Tibial nerve (tissue), 3 donors: Measurements from ENCODE around the gene EFNB2.

Source experiments
- CTCF ChIP-seq, 5 experiments: fragments of 200-600 bp in 3 of 5; fragments of 450-650 bp in 2 of 5; sonication (generic) in 3 of 5; IDR thresholded peaks; one replicate each; pipeline ENCODE4 v1.5.1; 2016 to 2019; ENCODE audit warnings: antibody characterized with exemption in 5 of 5, mild to moderate bottlenecking in 3 of 5, moderate library complexity in 2 of 5
- POLR2A ChIP-seq, 2 donors: fragments of 450-650 bp; IDR thresholded peaks; one replicate each; pipeline ENCODE4 v1.6.1; 2017; ENCODE audit warnings: antibody characterized with exemption in 2 of 2, mild to moderate bottlenecking in 2 of 2, moderate library complexity in 2 of 2

- TF ChIP-seq POLR2A (IDR thresholded peaks at IDR 0.05): peak in 1 of 2 donors; percentile 48
- TF ChIP-seq CTCF (IDR thresholded peaks at IDR 0.05): no peak
These were observed 31.4 kb upstream of the EFNB2 start for GRCh38 chr13:106566641-106567473.
